Fibroblast of lung (primary cell): ENCODE results near the gene PLXNA4. TPM values are rescaled to one million over a fixed set of nuclear protein-coding genes. Genes with fewer than 3 reads are reported as not detected.
A peak's percentile ranks its signal among the peaks of the same experiment; 100 is the strongest.

Source experiments
- DNase-seq, 2 donors: peaks; one replicate each; pipeline versions ENCODE4 v3.0.0 to v3.0.0-alpha.2; 2010; ENCODE audit warnings: low read depth in 2 of 2
- H2AFZ ChIP-seq: 2 replicates; pipeline ENCODE4 v1.5.1; 2012; ENCODE audit warnings: low read length, control low read depth, inconsistent platforms
- H3K27ac ChIP-seq: 2 replicates; pipeline ENCODE4 v1.5.1; 2011; ENCODE audit warnings: low read length, control low read depth; ENCODE audit not compliant: insufficient read depth
- H3K27me3 ChIP-seq: 2 replicates; pipeline ENCODE4 v1.5.1; 2011; ENCODE audit warnings: mild to moderate bottlenecking, low read length; ENCODE audit not compliant: control insufficient read depth, insufficient read depth
- H3K36me3 ChIP-seq: 2 replicates; pipeline ENCODE4 v1.5.1; 2011; ENCODE audit warnings: low read length; ENCODE audit not compliant: control insufficient read depth, insufficient read depth
- H3K4me1 ChIP-seq: 2 replicates; pipeline ENCODE4 v1.5.1; 2011; ENCODE audit warnings: low read length; ENCODE audit not compliant: control insufficient read depth, insufficient read depth; ENCODE audit errors: extremely low read depth
- H3K4me2 ChIP-seq: 2 replicates; pipeline ENCODE4 v1.5.1; 2011; ENCODE audit warnings: low read length, control low read depth; ENCODE audit not compliant: insufficient read depth; ENCODE audit errors: extremely low read depth
- H3K4me3 ChIP-seq, 4 experiments: fragments of 200-600 bp in 1 of 4; sonication (generic) in 1 of 4; replicated peaks in 1 of 4; 2 replicates each; pipeline ENCODE4 v1.5.1; 2011 to 2016; ENCODE audit warnings: low read length in 4 of 4, low read depth in 3 of 4, mild to moderate bottlenecking in 3 of 4, control low read depth in 2 of 4, inconsistent platforms in 1 of 4, mixed read lengths in 1 of 4; ENCODE audit not compliant: insufficient read depth in 1 of 4; ENCODE audit errors: control extremely low read depth in 1 of 4
- H3K79me2 ChIP-seq: 2 replicates; pipeline ENCODE4 v1.5.1; 2012; ENCODE audit warnings: mild to moderate bottlenecking, low read length, inconsistent platforms; ENCODE audit not compliant: control insufficient read depth, insufficient read depth
- H3K9ac ChIP-seq: 2 replicates; pipeline ENCODE4 v1.5.1; 2011; ENCODE audit warnings: mild to moderate bottlenecking, low read length, control low read depth; ENCODE audit not compliant: insufficient read depth
- H3K9me3 ChIP-seq: 2 replicates; pipeline ENCODE4 v1.5.1; 2012; ENCODE audit warnings: low read depth, low read length; ENCODE audit not compliant: control insufficient read depth, insufficient read depth
- H4K20me1 ChIP-seq: 2 replicates; pipeline ENCODE4 v1.5.1; 2011; ENCODE audit warnings: low read length; ENCODE audit not compliant: control insufficient read depth, insufficient read depth; ENCODE audit errors: extremely low read depth
- EZH2 ChIP-seq: IDR thresholded peaks from 2 replicates; pipeline ENCODE4 v1.5.1; 2012; ENCODE audit warnings: low read length, control low read depth, mild to moderate bottlenecking; ENCODE audit errors: missing control alignments
- polyA plus RNA-seq, 2 donors: library from polyadenylated mRNA; depleted of rRNA in 1 of 2; stranded (reverse) in 1 of 2; unstranded in 1 of 2; fragments of >200 nt; gene quantifications; 2 replicates each; pipeline ENCODE4 v1.2.1, GENCODE V29; 2011 to 2012; ENCODE audit warnings: missing spikeins in 1 of 2
- total RNA-seq: library from RNA; depleted of rRNA; stranded (reverse); fragments of >200 nt; gene quantifications from 2 replicates; pipeline ENCODE4 v1.2.1, GENCODE V29; 2014
- TF ChIP-seq, protein P1 (sequence below), 2 donors: IDR thresholded peaks in 1 of 2; conservative IDR thresholded peaks in 1 of 2; 1 replicate in 1 of 2; 2 replicates in 1 of 2; pipeline ENCODE4 v1.5.1; 2011 to 2012; ENCODE audit warnings: low read length in 2 of 2, control low read depth in 1 of 2, inconsistent platforms in 1 of 2, low read depth in 1 of 2, mild to moderate bottlenecking in 1 of 2

Gene PLXNA4
- total and polyA plus RNA-seq, 2 donors (not counting 1 experiment from before 2014, with no cell fraction given), result 1.2 to 1.5 TPM

DNA sequence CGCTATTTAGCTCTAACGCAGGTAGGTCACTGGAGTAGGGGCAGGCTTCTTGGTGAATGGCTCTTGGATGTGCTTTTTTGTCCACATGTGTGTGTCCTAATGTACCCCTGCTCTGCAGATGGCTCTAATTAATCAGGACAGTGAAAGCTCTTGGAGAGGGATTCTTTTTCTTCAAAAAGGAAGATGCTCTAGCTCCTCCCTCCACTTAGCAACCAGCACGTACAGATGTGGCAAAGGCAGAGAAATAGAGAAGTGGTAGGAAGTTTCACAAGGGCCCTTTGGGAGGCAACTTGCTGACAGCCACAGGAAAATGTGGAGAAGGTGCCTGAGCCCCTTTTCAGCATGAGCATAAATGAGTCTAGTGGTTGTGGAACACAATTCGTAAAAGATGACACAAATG, 221.7 kb downstream of the PLXNA4 start:
- no peak overlapping the region for H3K9ac ChIP-seq
- no peaks in the 10 kb centered on the region for H3K9me3 ChIP-seq
- no peaks in the 10 kb centered on the region for H4K20me1 ChIP-seq
- H3K4me2 ChIP-seq, result no peak overlapping the region
- H3K4me3 ChIP-seq, result no peak overlapping the region
- no peaks in the 10 kb centered on the region for H3K36me3 ChIP-seq
- no peak for DNase-seq
- H3K27me3 ChIP-seq, result no peaks in the 10 kb centered on the region
- H3K27ac ChIP-seq, result no peak overlapping the region
- peaks cover 3% of the 10 kb centered on the region for H3K4me1 ChIP-seq
- H2AFZ ChIP-seq, result no peak overlapping the region
- H3K79me2 ChIP-seq, result no peaks in the 10 kb centered on the region
- TF ChIP-seq EZH2, result no peak
- TF ChIP-seq, protein P1, sequence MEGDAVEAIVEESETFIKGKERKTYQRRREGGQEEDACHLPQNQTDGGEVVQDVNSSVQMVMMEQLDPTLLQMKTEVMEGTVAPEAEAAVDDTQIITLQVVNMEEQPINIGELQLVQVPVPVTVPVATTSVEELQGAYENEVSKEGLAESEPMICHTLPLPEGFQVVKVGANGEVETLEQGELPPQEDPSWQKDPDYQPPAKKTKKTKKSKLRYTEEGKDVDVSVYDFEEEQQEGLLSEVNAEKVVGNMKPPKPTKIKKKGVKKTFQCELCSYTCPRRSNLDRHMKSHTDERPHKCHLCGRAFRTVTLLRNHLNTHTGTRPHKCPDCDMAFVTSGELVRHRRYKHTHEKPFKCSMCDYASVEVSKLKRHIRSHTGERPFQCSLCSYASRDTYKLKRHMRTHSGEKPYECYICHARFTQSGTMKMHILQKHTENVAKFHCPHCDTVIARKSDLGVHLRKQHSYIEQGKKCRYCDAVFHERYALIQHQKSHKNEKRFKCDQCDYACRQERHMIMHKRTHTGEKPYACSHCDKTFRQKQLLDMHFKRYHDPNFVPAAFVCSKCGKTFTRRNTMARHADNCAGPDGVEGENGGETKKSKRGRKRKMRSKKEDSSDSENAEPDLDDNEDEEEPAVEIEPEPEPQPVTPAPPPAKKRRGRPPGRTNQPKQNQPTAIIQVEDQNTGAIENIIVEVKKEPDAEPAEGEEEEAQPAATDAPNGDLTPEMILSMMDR (conservative IDR thresholded peaks at IDR 0.05 in 1 of 2, IDR thresholded peaks at IDR 0.05 in 1 of 2; ENCODE audit: low read depth in 1 of 2, low read length in 2 of 2), result no peak

DNA sequence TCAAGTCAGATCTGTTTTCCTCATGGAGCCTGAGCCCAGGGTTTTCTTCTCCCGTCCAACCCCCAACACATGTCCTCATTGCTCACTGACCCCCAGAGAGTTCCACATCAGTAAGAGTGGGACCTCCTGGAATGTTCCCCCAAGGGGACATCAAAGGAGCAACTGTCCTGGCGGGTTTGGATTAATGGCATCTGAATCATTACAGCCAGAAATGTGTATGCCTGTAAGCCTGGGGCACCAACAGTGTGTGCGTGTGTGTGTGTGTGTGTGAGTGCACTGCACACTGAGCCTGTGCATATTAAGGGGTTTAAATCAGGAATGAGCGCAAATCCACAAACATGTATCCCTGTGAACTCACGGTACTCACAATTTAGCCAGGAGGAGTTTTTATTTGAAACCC, 222.3 kb downstream of the PLXNA4 start:
- H3K27ac ChIP-seq, result no peak overlapping the region
- no peaks in the 10 kb centered on the region for H3K27me3 ChIP-seq
- TF ChIP-seq, protein P1 (conservative IDR thresholded peaks at IDR 0.05 in 1 of 2, IDR thresholded peaks at IDR 0.05 in 1 of 2; ENCODE audit: low read depth in 1 of 2, low read length in 2 of 2), result no peak
- TF ChIP-seq EZH2, result no peak
- no peaks in the 10 kb centered on the region for H3K79me2 ChIP-seq
- H3K9ac ChIP-seq, result no peak overlapping the region
- no peak for DNase-seq
- no peak overlapping the region for H2AFZ ChIP-seq
- no peak overlapping the region for H3K4me3 ChIP-seq
- no peaks in the 10 kb centered on the region for H4K20me1 ChIP-seq
- no peak overlapping the region for H3K4me2 ChIP-seq
- H3K36me3 ChIP-seq, result no peaks in the 10 kb centered on the region
- H3K4me1 ChIP-seq, result peaks cover 3% of the 10 kb centered on the region
- no peaks in the 10 kb centered on the region for H3K9me3 ChIP-seq

DNA sequence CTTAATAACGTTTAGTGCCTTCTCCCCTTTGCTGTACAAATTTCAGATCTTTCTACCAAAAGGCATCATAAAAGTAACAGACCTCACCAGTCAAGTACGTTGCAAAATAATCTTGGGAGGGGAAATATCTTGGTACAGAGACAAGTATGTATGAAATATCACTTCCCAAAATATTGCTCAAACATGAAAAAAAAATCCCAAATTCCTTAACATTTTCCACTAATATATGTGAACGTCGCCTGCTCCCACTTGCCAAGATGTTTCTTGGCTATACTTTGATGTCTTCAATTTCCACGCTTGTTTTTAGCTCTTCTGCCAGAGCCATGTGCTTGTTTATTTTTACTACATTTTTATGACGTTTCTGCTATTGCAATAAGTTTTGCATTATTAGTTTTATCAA, 223.5 kb downstream of the PLXNA4 start:
- Histone ChIP-seq H3K4me1 (peaks cover 3% of the 10 kb centered on the region), H3K36me3 (no peaks in the 10 kb centered on the region), H3K9me3 (no peaks in the 10 kb centered on the region), H3K27ac (no peak overlapping the region), H3K4me2 (no peak overlapping the region), H3K4me3 (no peak overlapping the region), H3K79me2 (no peaks in the 10 kb centered on the region), H3K27me3 (no peaks in the 10 kb centered on the region), H2AFZ (no peak overlapping the region), H3K9ac (no peak overlapping the region), H4K20me1 (no peaks in the 10 kb centered on the region)
- TF ChIP-seq, protein P1 (conservative IDR thresholded peaks at IDR 0.05 in 1 of 2, IDR thresholded peaks at IDR 0.05 in 1 of 2; ENCODE audit: low read depth in 1 of 2, low read length in 2 of 2), result no peak
- TF ChIP-seq EZH2, result no peak
- peak in 1 of 2 donors; percentile 80 for DNase-seq
